ENCODE data around the gene POR.
"Not testable (repeated sequence)": the region's sequence is repeated elsewhere in the genome, so short reads cannot be mapped to it uniquely, and the experiment has no call there.

POR gene

DNA sequence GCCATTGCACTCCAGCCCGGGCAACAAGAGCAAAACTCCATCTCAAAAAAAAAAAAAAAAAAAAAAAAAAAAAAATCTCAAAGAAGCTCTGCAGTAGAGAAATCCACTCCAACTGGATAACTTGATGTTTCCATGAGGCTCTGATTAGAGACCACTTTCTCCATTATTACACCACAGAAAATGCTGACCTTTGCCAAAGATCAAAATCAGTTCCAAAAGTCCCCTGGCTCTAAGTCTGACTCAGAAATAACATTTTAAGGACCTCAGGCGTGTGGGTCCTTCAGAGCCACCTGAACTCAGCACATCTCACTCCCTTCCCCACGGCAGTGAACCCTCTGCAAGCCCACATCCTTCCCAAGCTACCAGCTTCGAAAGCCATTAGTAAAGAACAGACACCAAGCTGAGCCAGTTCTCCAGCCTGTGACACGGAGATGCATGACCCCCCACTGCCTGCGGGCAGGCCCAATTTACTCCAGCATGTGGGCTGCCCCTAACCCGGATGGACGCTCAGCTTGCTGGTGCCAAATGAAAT is 93.3 kb downstream of the POR start:
- no peak for DNase-seq (ENCODE audit: low read depth)
- H3K4me3 ChIP-seq (ENCODE audit: control insufficient read depth, low read depth, low read length), result no peak overlapping the region
- TF ChIP-seq, protein P1, sequence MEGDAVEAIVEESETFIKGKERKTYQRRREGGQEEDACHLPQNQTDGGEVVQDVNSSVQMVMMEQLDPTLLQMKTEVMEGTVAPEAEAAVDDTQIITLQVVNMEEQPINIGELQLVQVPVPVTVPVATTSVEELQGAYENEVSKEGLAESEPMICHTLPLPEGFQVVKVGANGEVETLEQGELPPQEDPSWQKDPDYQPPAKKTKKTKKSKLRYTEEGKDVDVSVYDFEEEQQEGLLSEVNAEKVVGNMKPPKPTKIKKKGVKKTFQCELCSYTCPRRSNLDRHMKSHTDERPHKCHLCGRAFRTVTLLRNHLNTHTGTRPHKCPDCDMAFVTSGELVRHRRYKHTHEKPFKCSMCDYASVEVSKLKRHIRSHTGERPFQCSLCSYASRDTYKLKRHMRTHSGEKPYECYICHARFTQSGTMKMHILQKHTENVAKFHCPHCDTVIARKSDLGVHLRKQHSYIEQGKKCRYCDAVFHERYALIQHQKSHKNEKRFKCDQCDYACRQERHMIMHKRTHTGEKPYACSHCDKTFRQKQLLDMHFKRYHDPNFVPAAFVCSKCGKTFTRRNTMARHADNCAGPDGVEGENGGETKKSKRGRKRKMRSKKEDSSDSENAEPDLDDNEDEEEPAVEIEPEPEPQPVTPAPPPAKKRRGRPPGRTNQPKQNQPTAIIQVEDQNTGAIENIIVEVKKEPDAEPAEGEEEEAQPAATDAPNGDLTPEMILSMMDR (IDR thresholded peaks at IDR 0.05; ENCODE audit: control insufficient read depth, insufficient read depth, low read depth, low read length, missing control alignments), result no peak

DNA sequence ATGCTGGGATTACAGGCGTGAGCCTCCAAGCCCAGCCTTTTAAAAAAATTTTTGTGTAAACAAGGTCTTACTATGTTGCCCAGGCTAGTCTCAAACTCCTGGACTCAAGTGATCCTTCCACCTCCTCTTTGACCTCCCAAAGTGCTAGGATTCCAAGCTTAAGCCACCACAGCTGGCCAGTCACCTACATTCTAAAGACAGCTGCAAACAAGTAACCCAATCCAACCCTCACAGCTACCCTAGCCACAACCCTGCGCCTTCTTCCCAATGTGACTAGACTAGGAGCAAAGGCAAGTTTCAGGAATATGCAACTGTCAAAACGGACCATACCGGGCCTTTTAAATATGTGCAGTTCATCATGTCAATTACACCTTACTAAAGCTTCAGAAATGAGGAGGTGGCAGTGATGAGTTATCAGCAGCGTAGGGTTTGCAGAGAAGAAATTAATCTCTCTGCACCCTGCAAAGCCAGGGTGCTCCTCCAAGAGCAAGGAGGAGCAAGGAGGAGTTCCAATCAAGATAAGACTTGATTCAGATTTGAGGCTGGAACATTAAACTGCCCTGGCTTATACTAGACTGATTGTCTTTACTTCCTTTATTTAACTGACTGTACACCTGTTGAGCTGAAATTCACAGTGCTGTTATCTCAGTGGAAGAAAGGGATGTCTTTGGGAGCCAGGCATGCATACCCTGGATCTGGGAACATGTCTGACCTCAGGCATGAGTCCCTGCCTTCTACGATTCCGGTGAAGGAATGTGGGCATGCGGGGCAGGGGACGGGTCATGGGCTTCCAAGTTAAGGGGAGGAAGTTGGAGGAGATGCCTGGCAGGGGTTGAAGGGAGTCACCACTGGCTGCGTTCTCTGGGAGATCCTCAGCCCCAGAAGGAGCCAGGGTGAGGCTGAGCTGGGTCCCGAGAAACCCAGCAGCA is 95.0 kb downstream of the POR start:
- DNase-seq (ENCODE audit: low read depth), result no peak
- H3K4me3 ChIP-seq (ENCODE audit: control insufficient read depth, low read depth, low read length), result no peak overlapping the region

DNA sequence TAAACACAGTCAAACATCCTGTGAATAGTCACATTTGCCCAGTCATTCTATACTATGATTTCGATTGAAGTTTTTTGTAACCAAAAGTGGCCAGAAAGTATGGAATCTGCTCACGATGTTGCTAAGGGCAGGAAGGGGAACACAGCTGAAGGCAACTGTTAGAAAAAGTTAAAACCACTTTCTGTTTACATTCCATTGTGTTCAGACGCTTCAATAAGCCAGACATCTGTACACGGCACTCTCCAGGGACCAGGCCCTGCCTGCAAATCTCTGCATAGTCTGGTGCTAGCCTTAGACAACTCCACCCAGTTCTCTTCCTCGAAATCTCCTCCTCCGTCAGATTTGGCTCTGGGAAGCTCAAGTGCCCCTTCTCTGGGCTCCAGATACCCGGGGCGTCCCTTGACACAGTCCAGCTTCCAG is 96.5 kb downstream of the POR start:
- TF ChIP-seq, protein P1 (IDR thresholded peaks at IDR 0.05; ENCODE audit: control insufficient read depth, insufficient read depth, low read depth, low read length, missing control alignments), result no peak
- DNase-seq (ENCODE audit: low read depth), result no peak
- H3K4me3 ChIP-seq (ENCODE audit: control insufficient read depth, low read depth, low read length), result no peak overlapping the region

More for the DNA sequence above, 95.0 kb downstream of the POR start:
- TF ChIP-seq, protein P1 (IDR thresholded peaks at IDR 0.05; ENCODE audit: control insufficient read depth, insufficient read depth, low read depth, low read length, missing control alignments), result no peak

DNA sequence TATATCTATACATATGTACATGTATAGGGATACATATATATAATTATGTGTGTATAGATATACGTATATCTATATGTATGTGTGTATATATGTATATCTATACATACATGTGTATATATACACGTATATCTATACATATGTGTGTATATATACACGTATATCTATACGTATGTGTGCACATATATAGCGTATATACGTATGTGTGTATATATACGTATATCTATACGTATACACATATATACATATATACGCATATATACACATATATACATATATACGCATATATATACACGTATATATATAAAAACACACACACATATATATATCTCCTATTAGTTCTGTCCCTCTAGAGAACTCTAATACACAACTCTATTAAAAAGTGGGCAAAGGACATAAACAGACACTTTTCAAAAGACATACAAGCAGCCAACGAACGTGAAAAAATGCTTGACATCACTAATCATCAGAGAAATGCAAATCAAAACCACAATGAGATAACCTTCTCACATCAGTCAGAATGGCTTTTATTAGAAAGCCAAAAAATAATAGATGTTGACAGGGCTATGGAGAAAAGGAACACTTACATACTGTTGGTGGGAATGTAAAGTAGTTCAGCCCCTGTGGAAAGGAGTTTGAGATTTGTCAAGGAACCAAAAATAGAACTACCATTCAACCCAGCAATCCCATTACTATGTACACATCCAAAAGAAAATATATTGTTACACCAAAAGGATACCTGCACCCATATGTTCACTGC is 101.4 kb downstream of the POR start:
- no peak for DNase-seq (ENCODE audit: low read depth)
- no peak overlapping the region for H3K4me3 ChIP-seq (ENCODE audit: control insufficient read depth, low read depth, low read length)
- TF ChIP-seq, protein P1 (IDR thresholded peaks at IDR 0.05; ENCODE audit: control insufficient read depth, insufficient read depth, low read depth, low read length, missing control alignments), result no peak

DNA sequence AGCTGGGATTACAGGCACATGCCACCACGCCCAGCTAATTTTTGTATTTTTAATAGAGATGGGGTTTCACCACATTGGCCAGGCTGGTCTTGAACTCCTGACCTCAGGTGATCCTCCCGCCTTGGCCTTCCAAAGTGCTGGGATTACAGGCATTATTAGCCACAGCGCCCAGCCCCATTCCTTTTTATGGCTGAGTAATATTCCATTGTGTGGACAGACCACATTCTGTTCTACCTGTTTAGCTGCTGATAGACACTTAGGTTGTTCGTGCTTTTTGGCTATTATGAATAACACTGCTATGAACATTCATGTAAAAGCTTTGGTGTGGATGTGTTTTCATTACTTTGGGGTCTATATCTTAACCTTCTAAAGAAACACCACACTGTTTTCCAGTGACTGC is 103.6 kb downstream of the POR start:
- DNase-seq (ENCODE audit: low read depth); H3K4me3 ChIP-seq (ENCODE audit: control insufficient read depth, low read depth, low read length): not testable (repeated sequence)

DNA sequence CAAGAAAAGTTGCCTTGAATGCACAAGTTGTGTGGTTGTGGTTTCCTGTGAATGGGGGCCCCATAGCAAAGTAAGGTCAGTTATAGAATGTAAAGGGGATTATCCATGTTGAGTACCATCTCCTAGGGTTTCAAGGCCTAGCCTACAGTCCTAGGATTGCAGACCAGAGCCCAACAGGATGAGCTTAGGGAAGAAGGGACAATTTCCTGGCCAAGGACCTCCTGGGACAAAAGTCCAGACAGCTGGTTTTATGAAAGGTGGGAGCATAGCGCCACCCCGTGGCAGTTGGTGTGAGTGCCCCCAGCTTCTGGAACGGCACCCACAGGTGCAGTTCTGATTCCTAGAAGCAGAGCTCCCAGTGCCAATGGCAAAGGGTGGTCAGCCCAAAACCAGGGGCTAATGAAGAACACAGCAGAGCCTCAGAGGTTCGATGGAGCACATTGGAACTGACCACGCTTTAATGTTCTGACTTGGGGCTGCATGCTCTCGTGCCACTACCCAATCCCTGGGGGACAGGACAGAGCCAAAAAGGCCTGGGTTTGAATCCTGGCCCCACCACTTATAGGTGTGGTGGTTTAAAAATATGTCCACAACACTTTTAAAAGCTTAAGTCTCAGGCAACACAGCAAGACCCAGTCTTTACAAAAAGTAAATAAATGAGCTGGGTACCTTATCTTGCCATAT is 105.2 kb downstream of the POR start:
- TF ChIP-seq, protein P1 (IDR thresholded peaks at IDR 0.05; ENCODE audit: control insufficient read depth, insufficient read depth, low read depth, low read length, missing control alignments), result peak; percentile 88
- no peak overlapping the region for H3K4me3 ChIP-seq (ENCODE audit: control insufficient read depth, low read depth, low read length)
- no peak for DNase-seq (ENCODE audit: low read depth)

All from AG09309 (cell line).